Activated CD4-positive, alpha-beta T cell treated with anti-CD3 and anti-CD28 coated beads, Interleukin-2, Interleukin-6, amounts not matched to agents 100 ng/mL and 50 ng/mL, durations not matched to agents 16 hours and 8 hours (primary cell): ENCODE data around the gene ITGB6.
"Not testable (repeated sequence)": the region's sequence is repeated elsewhere in the genome, so short reads cannot be mapped to it uniquely, and the experiment has no call there.

Source experiments
- DNase-seq: peaks from one replicate; pipeline ENCODE4 v3.0.0-alpha.2; 2020

ITGB6 gene

GRCh38 chr2:160181146-160181836, 18.8 kb downstream of the ITGB6 start:
- DNase-seq, result peak; percentile 31

DNA sequence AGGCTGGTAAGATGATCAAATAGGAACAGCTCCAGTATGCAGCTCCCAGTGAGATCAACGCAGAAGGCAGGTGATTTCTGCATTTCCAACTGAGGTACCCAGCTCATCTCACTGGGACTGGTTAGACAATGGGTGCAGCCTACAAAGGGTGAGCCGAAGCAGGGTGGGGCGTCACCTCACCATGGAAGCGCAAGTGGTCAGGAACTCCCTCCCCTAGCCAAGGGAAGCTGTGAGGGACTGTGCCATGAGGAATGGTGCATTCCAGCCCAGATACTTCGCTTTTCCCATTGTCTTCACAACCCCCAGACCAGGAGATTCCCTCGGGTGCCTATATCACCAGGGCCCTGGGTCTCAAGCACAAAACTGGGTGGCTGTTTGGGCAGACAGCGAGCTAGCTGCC, 19.4 kb downstream of the ITGB6 start:
- DNase-seq, result not testable (repeated sequence)

DNA sequence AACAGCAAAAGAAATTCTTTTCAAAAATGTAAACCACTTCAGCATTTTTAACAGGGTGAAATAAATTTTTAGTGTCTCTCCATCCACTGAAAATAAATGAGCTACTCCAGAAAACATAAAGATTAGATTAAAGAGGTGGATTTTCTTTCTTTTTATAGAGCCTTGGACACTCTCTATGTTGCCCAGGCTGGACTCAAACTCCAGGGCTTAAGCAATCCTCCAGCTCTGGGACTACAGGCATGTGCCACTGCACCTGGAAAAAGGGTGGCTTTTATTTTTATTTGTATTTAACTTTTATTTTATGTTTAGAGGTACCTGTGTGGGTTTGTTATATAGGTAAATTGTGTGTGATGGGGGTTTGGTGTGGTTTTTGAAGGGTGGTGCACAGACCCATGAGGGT, 19.9 kb downstream of the ITGB6 start:
- no peak for DNase-seq

DNA sequence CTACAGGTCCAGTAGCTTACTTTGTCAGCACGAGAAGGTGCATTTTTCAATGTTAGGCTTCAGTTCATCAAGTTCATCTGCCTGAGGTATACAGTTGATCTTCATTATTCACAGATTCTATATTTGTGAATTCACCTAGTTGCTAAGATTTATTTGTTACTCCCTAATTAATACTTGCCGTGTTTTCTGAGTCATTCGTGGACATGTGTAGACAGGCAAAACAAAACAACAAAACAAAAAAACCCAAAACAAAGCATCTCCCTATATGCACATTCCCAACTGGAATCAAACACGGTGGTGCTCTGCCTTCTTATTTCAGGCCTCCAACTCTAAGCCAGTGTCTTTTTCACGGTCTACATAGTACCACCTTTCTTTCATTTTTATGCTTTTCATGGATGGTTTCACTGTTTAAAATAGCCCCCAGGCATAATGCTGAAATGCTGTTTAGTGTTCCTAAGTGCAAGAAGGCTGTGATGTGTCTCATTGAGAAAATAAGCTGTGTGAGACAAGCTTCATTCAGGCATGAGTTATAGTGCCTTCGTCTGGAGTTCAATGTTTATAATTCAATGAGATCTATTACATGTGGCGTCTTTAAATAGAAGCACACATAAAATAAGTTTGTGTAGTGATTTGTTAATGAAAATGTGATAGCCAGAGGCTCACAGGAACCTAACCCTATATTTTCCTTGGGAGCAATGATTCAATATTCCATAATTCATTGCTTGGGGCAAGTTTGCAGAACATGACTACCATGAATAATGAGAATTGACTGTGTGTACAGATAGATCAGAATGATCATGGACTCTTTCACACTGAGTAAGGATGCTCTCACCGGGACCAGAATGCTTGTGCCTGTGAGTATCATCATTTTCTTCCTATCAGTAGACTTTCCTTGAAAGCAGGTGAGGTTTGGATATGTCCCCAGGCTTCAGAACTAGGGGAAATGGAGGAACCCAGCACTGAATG, 24.6 kb downstream of the ITGB6 start:
- no peak for DNase-seq

GRCh38 chr2:160174322-160174721, 25.8 kb downstream of the ITGB6 start:
- DNase-seq, result no peak

GRCh38 chr2:160169988-160170387, 30.1 kb downstream of the ITGB6 start:
- DNase-seq, result no peak

- DNase-seq, result no peak
Observed at GRCh38 chr2:160169471-160169870, 30.6 kb downstream of the ITGB6 start.

GRCh38 chr2:160168878-160169277, 31.2 kb downstream of the ITGB6 start:
- DNase-seq, result no peak

DNA sequence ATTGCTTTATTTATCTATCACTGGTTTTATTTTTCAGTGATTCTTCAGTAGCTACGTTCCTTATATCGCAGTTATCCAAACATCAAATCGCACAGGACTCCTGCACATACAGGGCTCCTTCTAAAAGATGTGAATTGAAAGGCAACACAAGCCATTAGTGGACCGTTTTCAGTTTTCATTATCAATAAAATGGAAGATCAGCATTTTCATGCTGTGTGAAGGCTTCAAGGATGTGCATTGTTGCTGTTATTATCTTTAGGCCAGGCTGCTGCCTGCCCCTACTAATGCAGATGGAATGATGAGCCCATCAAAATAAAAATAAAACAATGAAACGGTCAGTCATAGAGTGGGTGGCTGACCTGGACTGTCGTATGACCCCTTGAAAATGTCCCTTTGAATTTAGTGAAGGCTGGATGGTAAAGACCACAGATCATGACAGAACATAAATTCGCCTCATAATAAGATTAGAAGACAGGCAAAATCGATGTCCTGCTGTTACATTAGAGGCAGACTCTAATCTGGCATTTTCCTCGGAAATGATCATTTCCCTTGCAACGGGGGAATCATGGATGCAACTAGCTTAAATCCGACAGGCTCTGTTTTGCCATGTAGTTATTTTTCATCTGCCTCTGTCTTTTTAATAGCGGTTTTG, 32.9 kb downstream of the ITGB6 start:
- no peak for DNase-seq

DNA sequence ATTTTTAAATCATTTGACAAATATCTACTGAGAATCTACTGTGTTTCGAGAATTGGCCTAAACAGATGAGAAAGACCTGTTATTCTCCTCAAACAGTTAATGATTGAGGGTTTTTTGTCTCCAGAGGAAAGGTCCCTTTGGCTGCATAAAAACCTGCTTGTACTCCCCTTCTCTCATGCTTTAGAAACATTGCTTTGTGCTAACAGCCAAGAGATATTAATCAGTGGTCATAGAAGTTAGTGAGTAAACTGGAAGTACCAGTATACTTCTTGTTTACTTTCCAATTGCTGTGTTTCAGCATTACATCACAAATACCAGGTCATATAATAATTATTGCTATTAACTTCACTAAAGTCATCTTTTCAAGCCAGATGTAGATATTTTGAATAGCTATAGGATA, 34.1 kb downstream of the ITGB6 start:
- DNase-seq, result no peak

DNA sequence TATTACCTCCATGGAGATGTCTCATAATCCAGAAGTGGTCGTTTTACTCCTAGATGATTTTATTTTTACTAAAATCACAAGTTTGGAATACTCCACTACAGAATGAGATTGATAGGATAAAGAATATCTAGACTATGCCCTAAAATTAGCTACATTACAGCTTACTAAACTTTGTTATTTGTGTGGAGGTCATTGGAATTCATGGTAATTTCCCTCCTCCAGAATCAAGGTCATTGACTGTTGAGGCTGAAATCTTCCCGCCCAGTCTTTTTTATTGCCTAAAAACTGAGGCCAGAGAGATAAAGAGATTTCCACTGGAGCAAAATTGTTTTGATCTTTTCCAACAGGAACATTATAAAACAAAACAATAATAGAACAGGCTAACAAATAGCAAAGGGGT, 35.0 kb downstream of the ITGB6 start:
- no peak for DNase-seq

DNA sequence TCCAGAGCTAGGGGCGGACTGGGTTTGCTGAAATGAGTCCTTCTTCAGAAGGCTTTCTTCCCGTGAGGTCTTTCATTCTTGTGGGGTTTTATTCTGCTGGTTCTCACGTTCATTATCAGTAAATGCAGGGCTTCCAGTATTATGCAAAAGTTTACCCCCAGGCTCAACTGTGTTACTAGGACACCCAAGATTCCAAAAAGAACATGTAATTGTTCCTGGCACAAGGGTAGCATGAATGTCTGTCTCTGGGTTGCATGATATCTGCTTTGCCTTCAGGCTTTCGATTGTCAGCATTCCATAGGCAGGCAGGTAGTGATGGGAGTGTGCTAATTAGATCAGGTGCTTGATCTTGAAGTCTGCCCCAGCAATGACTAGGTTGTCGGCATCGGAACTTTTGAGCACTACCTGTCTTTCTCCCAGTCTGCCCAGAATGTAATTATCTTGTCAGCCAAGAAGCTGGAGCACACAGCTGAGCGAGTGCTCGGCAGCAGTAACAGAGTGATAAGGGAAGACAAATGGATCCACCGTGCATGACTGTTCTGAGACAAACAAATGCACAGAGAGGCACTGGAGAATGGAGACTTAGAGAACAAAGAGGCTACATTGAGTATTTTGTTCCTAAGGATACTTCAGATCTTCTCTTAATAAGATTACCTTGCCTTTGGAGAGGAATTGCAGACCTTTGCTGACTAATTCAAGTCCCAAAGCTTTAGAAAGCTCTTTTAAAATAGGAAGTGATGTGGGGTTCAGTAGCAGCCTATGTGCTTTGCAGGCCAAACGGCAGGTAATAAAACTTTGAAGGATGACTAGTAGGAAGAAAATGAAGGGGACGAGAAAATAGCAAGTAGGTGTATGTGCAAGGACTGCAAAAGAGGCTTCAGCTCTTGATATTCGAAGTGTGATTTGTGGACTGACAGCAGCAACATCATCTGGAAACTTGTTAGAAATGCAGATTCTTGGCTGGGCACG, 41.9 kb downstream of the ITGB6 start:
- DNase-seq, result no peak

GRCh38 chr2:160156665-160157064, 43.4 kb downstream of the ITGB6 start:
- no peak for DNase-seq

GRCh38 chr2:160156100-160156499, 44.0 kb downstream of the ITGB6 start:
- no peak for DNase-seq

DNA sequence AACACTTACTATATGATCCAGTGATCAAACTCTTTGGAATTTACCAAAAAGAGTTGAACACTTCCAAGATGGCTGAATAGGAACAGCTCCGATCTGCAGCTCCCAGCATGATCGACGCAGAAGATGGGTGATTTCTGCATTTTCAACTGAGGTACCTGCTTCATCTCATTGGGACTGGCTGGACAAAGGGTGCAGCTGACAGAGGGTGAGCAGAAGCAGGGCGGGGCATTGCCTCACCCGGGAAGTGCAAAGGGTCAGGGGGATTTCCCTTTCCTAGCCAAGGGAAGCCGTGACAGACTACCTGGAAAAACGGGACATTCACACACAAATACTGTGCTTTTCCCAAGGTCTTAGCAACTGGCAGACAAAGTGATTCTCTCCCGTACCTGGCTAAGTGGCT, 51.7 kb downstream of the ITGB6 start:
- not testable (repeated sequence) for DNase-seq

GRCh38 chr2:160145471-160145870, 54.6 kb downstream of the ITGB6 start:
- DNase-seq, result no peak

- no peak for DNase-seq
Observed at GRCh38 chr2:160144280-160144990, 55.6 kb downstream of the ITGB6 start.

DNA sequence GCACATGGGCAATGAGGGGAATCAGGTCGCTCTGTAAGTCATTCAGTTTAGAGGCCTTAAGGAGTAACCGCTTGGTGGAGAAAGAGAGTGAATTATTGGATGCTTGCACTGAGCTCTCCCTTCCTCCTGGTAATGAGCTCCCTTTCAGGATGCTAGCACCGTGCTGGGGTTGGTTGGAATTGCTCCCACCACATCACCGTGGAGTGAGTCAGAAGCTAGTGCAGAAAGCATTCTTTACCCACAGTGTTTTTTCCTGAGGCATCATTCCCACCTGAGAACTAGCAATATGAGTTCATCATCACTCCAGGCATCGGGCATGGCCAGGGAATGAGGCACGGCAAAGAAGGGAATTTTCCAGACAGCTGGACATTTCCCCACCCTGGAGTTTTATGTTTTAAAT, 57.6 kb downstream of the ITGB6 start:
- no peak for DNase-seq

DNA sequence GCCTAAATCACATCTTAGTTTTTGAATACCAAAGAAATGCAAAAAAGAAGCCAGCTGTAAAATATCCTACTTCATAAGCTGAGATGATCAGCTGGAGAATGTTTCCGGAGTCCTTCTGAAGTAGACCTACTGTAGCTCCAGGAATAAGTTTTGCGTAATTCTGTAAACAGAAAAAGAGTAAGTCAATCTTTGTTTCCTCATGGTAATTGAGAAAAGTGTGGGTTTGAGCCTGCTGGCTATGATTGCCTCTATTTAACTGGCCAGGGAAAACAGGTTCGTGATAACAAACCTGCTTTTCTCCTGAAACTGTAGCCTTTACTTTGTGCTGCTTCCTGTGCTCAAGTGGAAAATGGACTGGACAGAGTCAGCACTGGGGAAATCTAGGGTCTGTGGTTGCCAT, 58.2 kb downstream of the ITGB6 start:
- DNase-seq, result no peak

- DNase-seq, result no peak
Observed at GRCh38 chr2:160141419-160141818, 58.7 kb downstream of the ITGB6 start.

GRCh38 chr2:160140471-160140870, 59.6 kb downstream of the ITGB6 start:
- no peak for DNase-seq

- DNase-seq, result no peak
Observed at GRCh38 chr2:160139991-160140390, 60.1 kb downstream of the ITGB6 start.
